CD4-positive, alpha-beta T cell (primary cell): Measurements from ENCODE around the gene SPINT2. TPM values are rescaled to one million over a fixed set of nuclear protein-coding genes. Genes with fewer than 3 reads are reported as not detected.
A peak's percentile ranks its signal among the peaks of the same experiment; 100 is the strongest.

Source experiments
- ATAC-seq: fragments of 200-7000 bp; cut with Tn5 transposase; one replicate; pipeline ENCODE4 v1.10.0; 2022; ENCODE audit warnings: mild to moderate bottlenecking; ENCODE audit not compliant: poor library complexity
- CTCF ChIA-PET: fragments of 350-600 bp; sonication (Branson Sonifier 250); formaldehyde crosslinking; loops from one replicate; lab custom pipeline; 2021; ENCODE audit warnings: antibody characterized with exemption, inconsistent platforms; lab: Charles Lee
- POLR2A ChIA-PET: fragments of 350-600 bp; sonication (Branson Sonifier 250); formaldehyde crosslinking; loops from one replicate; lab custom pipeline; 2021; ENCODE audit warnings: antibody characterized with exemption, inconsistent platforms; lab: Charles Lee
- DNase-seq, 14 experiments: peaks; one replicate each; pipeline ENCODE4 v3.0.0-alpha.2; 2013 to 2020; ENCODE audit warnings: mixed read lengths in 2 of 14
- H3K27ac ChIP-seq, 2 donors: one replicate each; pipeline versions ENCODE4 v1.5.1 to v1.7.0; 2013; ENCODE audit warnings: low read length in 2 of 2, low read depth in 1 of 2, mild to moderate bottlenecking in 1 of 2
- H3K27me3 ChIP-seq, 2 experiments: 1 replicate in 1 of 2; 2 replicates in 1 of 2; pipeline versions ENCODE4 v1.6.1 to v1.7.0; 2013; ENCODE audit warnings: low read length in 2 of 2, control low read depth in 1 of 2, mild to moderate bottlenecking in 1 of 2, moderate library complexity in 1 of 2; ENCODE audit not compliant: insufficient read depth in 2 of 2, control insufficient read depth in 1 of 2
- H3K36me3 ChIP-seq: one replicate; pipeline ENCODE4 v1.6.1; 2013; ENCODE audit warnings: low read length, control low read depth; ENCODE audit not compliant: insufficient read depth
- H3K4me1 ChIP-seq: one replicate; pipeline ENCODE4 v1.6.1; 2013; ENCODE audit warnings: low read length, control low read depth; ENCODE audit not compliant: insufficient read depth
- H3K4me3 ChIP-seq: one replicate; pipeline ENCODE4 v1.5.1; 2013; ENCODE audit warnings: mild to moderate bottlenecking, low read length, moderate library complexity
- H3K9me3 ChIP-seq, 2 experiments: 1 replicate in 1 of 2; 2 replicates in 1 of 2; pipeline versions ENCODE4 v1.6.1 to v1.7.0; 2013; ENCODE audit warnings: low read length in 2 of 2, mild to moderate bottlenecking in 2 of 2, control low read depth in 1 of 2, moderate library complexity in 1 of 2; ENCODE audit not compliant: control insufficient read depth in 1 of 2, insufficient read depth in 1 of 2
- H3K27ac Mint-ChIP-seq: one replicate; pipeline ENCODE4 v1.8.0; 2020; ENCODE audit warnings: mixed read lengths
- H3K27me3 Mint-ChIP-seq: one replicate; pipeline ENCODE4 v1.8.0; 2021; ENCODE audit warnings: mixed read lengths
- H3K36me3 Mint-ChIP-seq: one replicate; pipeline ENCODE4 v1.8.0; 2021; ENCODE audit warnings: low read depth, mixed read lengths
- H3K4me1 Mint-ChIP-seq: one replicate; pipeline ENCODE4 v1.8.0; 2021; ENCODE audit warnings: low read depth, mixed read lengths
- H3K4me3 Mint-ChIP-seq: one replicate; pipeline ENCODE4 v1.8.0; 2020; ENCODE audit warnings: mild to moderate bottlenecking, mixed read lengths
- H3K9me3 Mint-ChIP-seq: one replicate; pipeline ENCODE4 v1.8.0; 2020; ENCODE audit warnings: mixed read lengths
- intact Hi-C, 2 experiments: fragments of 100-400 bp; cut with DNase I in 1 of 2; cut with micrococcal nuclease in 1 of 2; formaldehyde crosslinking; loops; one replicate each; pipeline versions ENCODE4 v1.15.1 to v1.9.0; 2023 to 2025; cut with DNase I, micrococcal nuclease
- polyA plus RNA-seq, 2 donors: library from polyadenylated mRNA; unstranded; fragments of 120-200 nt; gene quantifications; one replicate each; pipeline ENCODE4 v1.2.1, GENCODE V29; 2013
- total RNA-seq, 174 experiments: library from RNA in 2 of 174; stranded (reverse) in 2 of 174; gene quantifications; one replicate each; pipeline ENCODE4 v1.2.3 and lab custom pipeline; 2021 to 2026
- TF ChIP-seq, protein P1 (sequence below): fragments of 200-600 bp; IDR thresholded peaks from one replicate; pipeline ENCODE4 v1.8.0; 2022; ENCODE audit warnings: antibody characterized with exemption, mild to moderate bottlenecking

Gene SPINT2, protein sequence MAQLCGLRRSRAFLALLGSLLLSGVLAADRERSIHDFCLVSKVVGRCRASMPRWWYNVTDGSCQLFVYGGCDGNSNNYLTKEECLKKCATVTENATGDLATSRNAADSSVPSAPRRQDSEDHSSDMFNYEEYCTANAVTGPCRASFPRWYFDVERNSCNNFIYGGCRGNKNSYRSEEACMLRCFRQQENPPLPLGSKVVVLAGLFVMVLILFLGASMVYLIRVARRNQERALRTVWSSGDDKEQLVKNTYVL
- total RNA-seq (10 to 100 TPM; 25.4 to 26.5 TPM), total RNA-seq (lab: John Stamatoyannopoulos, UW) (5.8 to 80.2 (median 21.1) reads per million in 172 experiments)
- 38.3 TPM for polyA plus RNA-seq (2013, experiment 1 of 2)
- 32.1 TPM for polyA plus RNA-seq (2013, experiment 2 of 2)

DNA sequence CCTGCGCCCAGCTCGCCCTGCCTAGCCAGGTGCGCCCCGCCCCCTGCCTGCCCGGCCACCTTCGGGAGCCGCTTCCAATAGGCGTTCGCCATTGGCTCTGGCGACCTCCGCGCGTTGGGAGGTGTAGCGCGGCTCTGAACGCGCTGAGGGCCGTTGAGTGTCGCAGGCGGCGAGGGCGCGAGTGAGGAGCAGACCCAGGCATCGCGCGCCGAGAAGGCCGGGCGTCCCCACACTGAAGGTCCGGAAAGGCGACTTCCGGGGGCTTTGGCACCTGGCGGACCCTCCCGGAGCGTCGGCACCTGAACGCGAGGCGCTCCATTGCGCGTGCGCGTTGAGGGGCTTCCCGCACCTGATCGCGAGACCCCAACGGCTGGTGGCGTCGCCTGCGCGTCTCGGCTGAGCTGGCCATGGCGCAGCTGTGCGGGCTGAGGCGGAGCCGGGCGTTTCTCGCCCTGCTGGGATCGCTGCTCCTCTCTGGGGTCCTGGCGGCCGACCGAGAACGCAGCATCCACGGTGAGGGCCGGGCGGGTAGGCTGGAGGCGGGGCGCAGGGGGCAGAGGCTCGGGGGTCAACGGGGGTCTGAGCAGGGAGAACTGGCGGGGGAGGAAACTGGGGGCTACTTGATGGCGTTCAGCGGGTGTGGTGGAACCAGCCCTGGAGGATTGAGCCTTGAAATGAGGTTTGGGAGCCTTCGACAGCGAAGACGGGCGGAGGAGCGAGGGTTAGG, at the start of gene SPINT2:
Gene SPINT2, plus strand, starts transcription at position 88 of the 727 bp plus-strand sequence. Its CDS starts 320 bp downstream, at position 408.
- no peaks in the 10 kb centered on the region for H3K9me3 Mint-ChIP-seq
- CTCF ChIA-PET: interaction anchor here (0.7 to 1.4 kb wide), 2 partner anchors 54 to 362 kb away, joined by 3 to 4 read pairs; no protein-coding TSS in a partner anchor
- H3K27ac ChIP-seq: peak within 1 kb of the TSS; percentile 37 to 46

DNA sequence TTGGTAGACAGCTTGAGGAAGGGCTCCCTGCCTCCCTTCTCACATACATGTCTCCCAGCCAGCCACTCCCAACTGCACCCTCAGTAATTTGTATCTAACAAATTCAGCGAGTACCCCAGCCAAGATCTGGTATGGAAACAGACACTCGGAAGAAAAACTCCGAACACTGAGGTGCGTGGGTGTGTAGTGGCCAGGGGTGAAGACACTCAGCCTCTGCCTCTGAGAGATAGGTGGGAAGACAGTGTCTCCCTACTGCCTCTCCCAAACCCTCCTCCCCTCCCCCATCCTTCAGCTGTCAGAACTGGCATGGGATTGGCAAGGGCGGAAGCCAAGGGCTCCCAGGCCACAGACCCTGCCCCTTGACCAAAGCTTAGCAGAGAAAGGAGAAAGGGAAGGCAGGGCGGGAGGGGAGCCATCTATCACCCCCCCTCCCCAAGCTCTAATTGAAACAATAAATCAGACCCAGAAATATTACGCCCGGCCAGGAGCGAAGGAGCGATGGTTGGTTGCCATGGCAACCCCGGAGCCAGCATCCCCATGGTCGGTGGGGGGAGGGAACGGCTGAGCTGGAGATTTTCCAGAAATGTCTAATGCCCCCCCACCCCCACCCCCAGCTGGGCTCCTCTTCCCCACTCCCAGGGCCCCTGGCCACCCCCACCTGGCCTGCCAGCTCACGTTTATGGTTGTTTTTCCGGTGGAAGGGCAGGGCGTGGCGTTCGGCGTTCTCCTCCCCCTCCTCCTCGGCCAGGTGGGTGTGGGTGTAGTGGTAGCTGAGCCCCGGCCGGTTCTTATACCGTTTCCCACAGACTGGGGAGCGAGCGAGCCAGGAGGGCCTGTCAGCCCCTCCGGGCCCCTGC, 47.4 kb upstream of the SPINT2 start:
- DNase-seq: no peak
- H3K4me3 Mint-ChIP-seq: no peak overlapping the region
- peaks cover 74% of the 10 kb centered on the region for H3K27me3 Mint-ChIP-seq
- Histone ChIP-seq H3K9me3 (peaks cover 0 to 20% of the 10 kb centered on the region in 2 experiments), H3K36me3 (no peaks in the 10 kb centered on the region), H3K4me1 (peaks cover 12% of the 10 kb centered on the region), H3K4me3 (no peak overlapping the region), H3K27me3 (peaks cover 40 to 50% of the 10 kb centered on the region in 2 experiments), H3K27ac (no peak overlapping the region)
- no peak overlapping the region for H3K27ac Mint-ChIP-seq
- H3K36me3 Mint-ChIP-seq: peaks cover 5% of the 10 kb centered on the region
- ATAC-seq: no peak
- H3K9me3 Mint-ChIP-seq: no peaks in the 10 kb centered on the region
- CTCF ChIA-PET: no interaction called here
- TF ChIP-seq, protein P1, sequence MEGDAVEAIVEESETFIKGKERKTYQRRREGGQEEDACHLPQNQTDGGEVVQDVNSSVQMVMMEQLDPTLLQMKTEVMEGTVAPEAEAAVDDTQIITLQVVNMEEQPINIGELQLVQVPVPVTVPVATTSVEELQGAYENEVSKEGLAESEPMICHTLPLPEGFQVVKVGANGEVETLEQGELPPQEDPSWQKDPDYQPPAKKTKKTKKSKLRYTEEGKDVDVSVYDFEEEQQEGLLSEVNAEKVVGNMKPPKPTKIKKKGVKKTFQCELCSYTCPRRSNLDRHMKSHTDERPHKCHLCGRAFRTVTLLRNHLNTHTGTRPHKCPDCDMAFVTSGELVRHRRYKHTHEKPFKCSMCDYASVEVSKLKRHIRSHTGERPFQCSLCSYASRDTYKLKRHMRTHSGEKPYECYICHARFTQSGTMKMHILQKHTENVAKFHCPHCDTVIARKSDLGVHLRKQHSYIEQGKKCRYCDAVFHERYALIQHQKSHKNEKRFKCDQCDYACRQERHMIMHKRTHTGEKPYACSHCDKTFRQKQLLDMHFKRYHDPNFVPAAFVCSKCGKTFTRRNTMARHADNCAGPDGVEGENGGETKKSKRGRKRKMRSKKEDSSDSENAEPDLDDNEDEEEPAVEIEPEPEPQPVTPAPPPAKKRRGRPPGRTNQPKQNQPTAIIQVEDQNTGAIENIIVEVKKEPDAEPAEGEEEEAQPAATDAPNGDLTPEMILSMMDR: no peak
- intact Hi-C loops: no loop called here
- H3K4me1 Mint-ChIP-seq: peaks cover 9% of the 10 kb centered on the region
- POLR2A ChIA-PET: no interaction called here

More for the DNA sequence above, at the start of gene SPINT2:
- Mint-ChIP-seq H3K4me1 (peaks cover 31% of the 10 kb centered on the region), H3K27ac (peak within 1 kb of the TSS; percentile 71), H3K4me3 (peak within 1 kb of the TSS; percentile 83), H3K27me3 (no peaks in the 10 kb centered on the region), H3K36me3 (no peaks in the 10 kb centered on the region)
- POLR2A ChIA-PET: interaction anchor here (0.7 to 2.7 kb wide), 8 partner anchors 9 to 358 kb away, joined by 3 to 16 read pairs (median 4); partner anchors contain the start of genes CATSPERG, FAM98C, PSMD8 and SIPA1L3
- DNase-seq: peak in 8 of 14 experiments; percentile 27 to 83 (median 50)
- Histone ChIP-seq H3K36me3 (no peaks in the 10 kb centered on the region), H3K4me3 (peak within 1 kb of the TSS; percentile 68), H3K9me3 (no peaks in the 10 kb centered on the region), H3K27me3 (no peaks in the 10 kb centered on the region), H3K4me1 (peaks cover 24% of the 10 kb centered on the region)
- TF ChIP-seq, protein P1: no peak
- intact Hi-C loops: loop anchor here (2.0 to 5.0 kb wide), 2 partner anchors 48 to 52 kb away; no protein-coding TSS in a partner anchor
- peak; percentile 37 for ATAC-seq

DNA sequence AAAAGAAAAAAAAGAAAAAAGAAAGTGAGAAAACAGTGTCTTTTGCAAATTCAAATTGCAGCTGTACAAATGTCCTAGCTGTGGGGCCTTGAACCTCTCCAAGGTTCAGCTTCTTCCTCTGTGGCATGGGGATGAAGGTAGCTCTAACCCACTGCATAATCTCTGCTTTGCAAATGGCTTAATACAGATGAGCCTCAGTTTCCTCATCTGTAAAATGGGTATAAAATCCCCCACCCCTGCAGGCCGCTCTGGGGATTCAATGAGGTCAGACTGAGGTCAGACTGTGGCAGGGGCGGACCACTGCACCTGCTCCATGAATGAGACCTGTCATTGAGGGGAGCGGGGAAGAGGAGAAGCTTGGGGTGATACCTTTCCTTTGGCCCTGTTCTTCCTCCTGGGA, 46.2 kb upstream of the SPINT2 start:
- no peak overlapping the region for H3K4me3 ChIP-seq
- Mint-ChIP-seq H3K36me3 (peaks cover 5% of the 10 kb centered on the region), H3K4me3 (no peak overlapping the region), H3K9me3 (no peaks in the 10 kb centered on the region), H3K4me1 (peaks cover 13% of the 10 kb centered on the region), H3K27ac (no peak overlapping the region), H3K27me3 (peaks cover 72% of the 10 kb centered on the region)
- TF ChIP-seq, protein P1: no peak
- no peak for ATAC-seq
- H3K27me3 ChIP-seq: peaks cover 38 to 52% of the 10 kb centered on the region in 2 experiments
- CTCF ChIA-PET: no interaction called here
- H3K36me3 ChIP-seq: no peaks in the 10 kb centered on the region
- no peak for DNase-seq
- POLR2A ChIA-PET: no interaction called here
- H3K27ac ChIP-seq: no peak overlapping the region
- H3K9me3 ChIP-seq: peaks cover 0 to 20% of the 10 kb centered on the region in 2 experiments
- peaks cover 12% of the 10 kb centered on the region for H3K4me1 ChIP-seq
- intact Hi-C loops: no loop called here
